ENCODE measurements around the gene IL6ST.

GRCh38 chr5:55934115-55934613 is 60.6 kb downstream of the IL6ST start:
- no peak for TF ChIP-seq CTCF (IDR thresholded peaks at IDR 0.05 in 8 of 11, conservative IDR thresholded peaks at IDR 0.05 in 3 of 11)
- no peak for TF ChIP-seq POLR2A (IDR thresholded peaks at IDR 0.05)
- no peak for TF ChIP-seq POLR2AphosphoS5 (IDR thresholded peaks at IDR 0.05)
